ENCODE measurements around the gene CNKSR3.

Gene CNKSR3

GRCh38 chr6:154428897-154429296, 81.6 kb downstream of the CNKSR3 start:
- H4K20me1 ChIP-seq = no peaks in the 10 kb centered on the region
- no peaks in the 10 kb centered on the region; the same call in 1 of the 2 replicates for H3K4me1 ChIP-seq
- H3K36me3 ChIP-seq = peaks cover 23% of the 10 kb centered on the region
- 0 out of 2 replicates have a peak, but pooled peaks cover 9% of the 10 kb centered on the region for H3K9me3 ChIP-seq
- H3K4me3 ChIP-seq = no peak overlapping the region
- H3K27ac ChIP-seq = no peak overlapping the region
- TF ChIP-seq Cebpa-rat (IDR thresholded peaks at IDR 0.05) = no peak
- no peaks in the 10 kb centered on the region for H3K27me3 ChIP-seq
- H3K4me2 ChIP-seq = no peak overlapping the region
- no peak overlapping the region for H3K9ac ChIP-seq

- H4K20me1 ChIP-seq = no peaks in the 10 kb centered on the region
- no peak overlapping the region for H3K4me2 ChIP-seq
- no peak overlapping the region for H3K9ac ChIP-seq
- H3K27ac ChIP-seq = no peak overlapping the region
- no peak for TF ChIP-seq Cebpa-rat (IDR thresholded peaks at IDR 0.05)
- peaks cover 23% of the 10 kb centered on the region for H3K36me3 ChIP-seq
- H3K4me1 ChIP-seq = no peaks in the 10 kb centered on the region
- H3K9me3 ChIP-seq = 0 out of 2 replicates have a peak, but pooled peaks cover 9% of the 10 kb centered on the region
- no peak overlapping the region for H3K4me3 ChIP-seq
- no peaks in the 10 kb centered on the region for H3K27me3 ChIP-seq
Measured at GRCh38 chr6:154427446-154427845, 83.0 kb downstream of the CNKSR3 start.

- Histone ChIP-seq H3K4me3 (no peak overlapping the region), H3K9ac (no peak overlapping the region), H3K4me1 (no peaks in the 10 kb centered on the region), H3K9me3 (0 out of 2 replicates have a peak, but pooled peaks cover 6% of the 10 kb centered on the region), H3K4me2 (no peak overlapping the region), H3K27me3 (no peaks in the 10 kb centered on the region), H4K20me1 (no peaks in the 10 kb centered on the region), H3K36me3 (peaks cover 26% of the 10 kb centered on the region), H3K27ac (no peak overlapping the region)
- TF ChIP-seq Cebpa-rat (IDR thresholded peaks at IDR 0.05) = no peak
Measured at GRCh38 chr6:154426997-154427396, 83.5 kb downstream of the CNKSR3 start.

- Histone ChIP-seq H3K4me3 (no peak overlapping the region), H3K9ac (no peak overlapping the region), H3K27me3 (no peaks in the 10 kb centered on the region), H3K36me3 (peaks cover 38% of the 10 kb centered on the region), H4K20me1 (no peaks in the 10 kb centered on the region), H3K9me3 (no peaks in the 10 kb centered on the region), H3K4me1 (no peaks in the 10 kb centered on the region), H3K27ac (no peak overlapping the region), H3K4me2 (no peak overlapping the region)
- TF ChIP-seq Cebpa-rat (IDR thresholded peaks at IDR 0.05) = no peak
Measured at GRCh38 chr6:154425034-154425433, 85.5 kb downstream of the CNKSR3 start.

GRCh38 chr6:154414021-154414813, 96.3 kb downstream of the CNKSR3 start:
- no peak overlapping the region for H3K4me3 ChIP-seq
- TF ChIP-seq Cebpa-rat (IDR thresholded peaks at IDR 0.05) = no peak
- H3K4me2 ChIP-seq = no peak overlapping the region
- no peaks in the 10 kb centered on the region for H4K20me1 ChIP-seq
- no peaks in the 10 kb centered on the region for H3K9me3 ChIP-seq
- H3K4me1 ChIP-seq = no peaks in the 10 kb centered on the region
- no peaks in the 10 kb centered on the region for H3K27me3 ChIP-seq
- H3K27ac ChIP-seq = no peak overlapping the region
- H3K9ac ChIP-seq = no peak overlapping the region
- peaks cover 39% of the 10 kb centered on the region for H3K36me3 ChIP-seq

- no peaks in the 10 kb centered on the region for H4K20me1 ChIP-seq
- H3K9me3 ChIP-seq = no peaks in the 10 kb centered on the region
- H3K9ac ChIP-seq = no peak overlapping the region
- H3K4me3 ChIP-seq = no peak overlapping the region
- H3K4me1 ChIP-seq = no peaks in the 10 kb centered on the region
- H3K27me3 ChIP-seq = no peaks in the 10 kb centered on the region
- H3K36me3 ChIP-seq = peaks cover 25% of the 10 kb centered on the region
- no peak overlapping the region for H3K27ac ChIP-seq
- H3K4me2 ChIP-seq = no peak overlapping the region
- no peak for TF ChIP-seq Cebpa-rat (IDR thresholded peaks at IDR 0.05)
Measured at GRCh38 chr6:154412106-154412820, 98.2 kb downstream of the CNKSR3 start.

GRCh38 chr6:154411076-154411475, 99.4 kb downstream of the CNKSR3 start:
- no peak overlapping the region for H3K27ac ChIP-seq
- H3K36me3 ChIP-seq = peaks cover 35% of the 10 kb centered on the region
- no peak overlapping the region for H3K9ac ChIP-seq

GRCh38 chr6:154410619-154411072, 99.8 kb downstream of the CNKSR3 start:
- peaks cover 38% of the 10 kb centered on the region for H3K36me3 ChIP-seq
- no peak for TF ChIP-seq Cebpa-rat (IDR thresholded peaks at IDR 0.05)
- no peak overlapping the region for H3K4me3 ChIP-seq
- no peak overlapping the region for H3K9ac ChIP-seq
- no peaks in the 10 kb centered on the region for H4K20me1 ChIP-seq
- H3K9me3 ChIP-seq = no peaks in the 10 kb centered on the region
- no peaks in the 10 kb centered on the region for H3K4me1 ChIP-seq
- H3K27me3 ChIP-seq = no peaks in the 10 kb centered on the region
- H3K27ac ChIP-seq = no peak overlapping the region
- no peak overlapping the region for H3K4me2 ChIP-seq

More at GRCh38 chr6:154411076-154411475, 99.4 kb downstream of the CNKSR3 start:
- no peak for TF ChIP-seq Cebpa-rat (IDR thresholded peaks at IDR 0.05)
- no peak overlapping the region for H3K4me2 ChIP-seq
- H3K27me3 ChIP-seq = no peaks in the 10 kb centered on the region
- H3K4me1 ChIP-seq = no peaks in the 10 kb centered on the region
- no peak overlapping the region for H3K4me3 ChIP-seq
- no peaks in the 10 kb centered on the region for H4K20me1 ChIP-seq
- no peaks in the 10 kb centered on the region for H3K9me3 ChIP-seq

- Histone ChIP-seq H3K36me3 (peaks cover 33% of the 10 kb centered on the region), H3K27ac (no peak overlapping the region), H3K4me3 (no peak overlapping the region), H3K4me2 (no peak overlapping the region), H3K27me3 (no peaks in the 10 kb centered on the region), H3K9ac (no peak overlapping the region), H4K20me1 (no peaks in the 10 kb centered on the region), H3K9me3 (no peaks in the 10 kb centered on the region), H3K4me1 (peaks cover under 1% of the 10 kb centered on the region; the same call in 1 of the 2 replicates)
- no peak for TF ChIP-seq Cebpa-rat (IDR thresholded peaks at IDR 0.05)
Measured at GRCh38 chr6:154408891-154409500, 101.5 kb downstream of the CNKSR3 start.

All from BLaER1 (cell line).